Suprapubic skin (tissue), 4 donors: ENCODE measurements around the gene SPECC1.

Experiments
- POLR2A ChIP-seq, 2 donors: fragments of 450-650 bp; IDR thresholded peaks; one replicate each; pipeline ENCODE4 v1.6.1; 2017; ENCODE audit warnings: antibody characterized with exemption in 2 of 2, mild to moderate bottlenecking in 2 of 2, moderate library complexity in 2 of 2
- POLR2AphosphoS5 ChIP-seq, 3 donors: sonication (generic); formaldehyde crosslinking; IDR thresholded peaks; one replicate each; pipeline ENCODE4 v1.6.1; 2017; ENCODE audit warnings: antibody characterized with exemption in 3 of 3
- TF ChIP-seq, protein P1 (sequence below), 2 donors: fragments of 200-600 bp in 1 of 2; fragments of 450-650 bp in 1 of 2; sonication (generic) in 1 of 2; IDR thresholded peaks; one replicate each; pipeline ENCODE4 v1.5.1; 2016 to 2019; ENCODE audit warnings: antibody characterized with exemption in 2 of 2, mild to moderate bottlenecking in 1 of 2, moderate library complexity in 1 of 2

DNA sequence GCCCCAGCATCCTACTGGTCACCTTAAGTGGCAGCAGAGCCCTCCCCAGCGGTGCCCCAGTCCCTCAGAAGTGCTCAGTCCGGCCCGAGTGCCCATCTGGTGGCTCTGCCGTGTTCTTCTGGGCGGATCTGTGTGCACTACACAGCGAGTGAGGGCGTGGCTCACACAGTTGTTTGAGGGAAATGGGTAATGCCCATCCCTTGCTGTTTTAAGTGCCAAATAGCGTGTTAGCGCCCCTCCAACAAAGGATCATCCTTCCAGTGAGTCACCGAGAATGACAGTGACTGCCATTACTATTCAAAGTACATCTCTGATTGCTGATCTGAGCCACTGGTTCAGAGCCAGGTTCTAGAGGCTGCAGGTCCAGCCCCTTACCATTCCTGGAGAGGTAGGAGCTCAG, 306.2 kb downstream of the SPECC1 start:
- TF ChIP-seq POLR2AphosphoS5 (IDR thresholded peaks at IDR 0.05) (no peak), POLR2A (IDR thresholded peaks at IDR 0.05) (no peak)
- TF ChIP-seq, protein P1, sequence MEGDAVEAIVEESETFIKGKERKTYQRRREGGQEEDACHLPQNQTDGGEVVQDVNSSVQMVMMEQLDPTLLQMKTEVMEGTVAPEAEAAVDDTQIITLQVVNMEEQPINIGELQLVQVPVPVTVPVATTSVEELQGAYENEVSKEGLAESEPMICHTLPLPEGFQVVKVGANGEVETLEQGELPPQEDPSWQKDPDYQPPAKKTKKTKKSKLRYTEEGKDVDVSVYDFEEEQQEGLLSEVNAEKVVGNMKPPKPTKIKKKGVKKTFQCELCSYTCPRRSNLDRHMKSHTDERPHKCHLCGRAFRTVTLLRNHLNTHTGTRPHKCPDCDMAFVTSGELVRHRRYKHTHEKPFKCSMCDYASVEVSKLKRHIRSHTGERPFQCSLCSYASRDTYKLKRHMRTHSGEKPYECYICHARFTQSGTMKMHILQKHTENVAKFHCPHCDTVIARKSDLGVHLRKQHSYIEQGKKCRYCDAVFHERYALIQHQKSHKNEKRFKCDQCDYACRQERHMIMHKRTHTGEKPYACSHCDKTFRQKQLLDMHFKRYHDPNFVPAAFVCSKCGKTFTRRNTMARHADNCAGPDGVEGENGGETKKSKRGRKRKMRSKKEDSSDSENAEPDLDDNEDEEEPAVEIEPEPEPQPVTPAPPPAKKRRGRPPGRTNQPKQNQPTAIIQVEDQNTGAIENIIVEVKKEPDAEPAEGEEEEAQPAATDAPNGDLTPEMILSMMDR (IDR thresholded peaks at IDR 0.05), result no peak
